ENCODE data around the gene SPCS3.
A peak's percentile ranks its signal among the peaks of the same experiment; 100 is the strongest.
"Not testable (repeated sequence)": the region's sequence is repeated elsewhere in the genome, so short reads cannot be mapped to it uniquely, and the experiment has no call there.

SPCS3 gene

GRCh38 chr4:176346836-176347235 lies 27.1 kb downstream of the SPCS3 start:
- peaks cover 26% of the 10 kb centered on the region for H3K36me3 Mint-ChIP-seq (ENCODE audit: low read depth)
- H3K4me1 Mint-ChIP-seq, DNase-seq, H3K27ac Mint-ChIP-seq, H3K27me3 Mint-ChIP-seq, H3K4me3 Mint-ChIP-seq, ATAC-seq: not testable (repeated sequence)
- H3K9me3 Mint-ChIP-seq, result peaks cover 18% of the 10 kb centered on the region

DNA sequence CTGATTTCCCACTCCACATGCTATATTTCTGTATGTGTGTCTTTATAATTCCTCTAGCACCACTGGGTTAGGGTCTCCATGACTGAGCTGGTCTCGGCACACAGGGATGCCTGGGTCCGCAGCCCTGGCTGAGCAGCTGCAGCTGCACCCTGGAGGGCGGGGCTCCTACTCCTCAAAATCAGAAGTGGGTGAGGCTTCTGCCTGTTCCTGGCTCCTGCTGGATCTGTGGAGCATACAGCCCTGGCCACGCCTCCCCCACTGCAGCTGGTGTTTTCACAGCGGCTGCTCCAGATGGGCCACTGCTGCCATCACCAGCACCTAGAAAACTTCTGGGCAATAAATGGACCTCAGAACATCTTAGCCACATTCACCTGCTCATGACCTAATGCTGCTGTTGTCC lies 30.9 kb downstream of the SPCS3 start:
- Mint-ChIP-seq H3K36me3 (ENCODE audit: low read depth) (peaks cover 19% of the 10 kb centered on the region), H3K27ac (no peak overlapping the region), H3K4me3 (no peak overlapping the region), H3K4me1 (no peaks in the 10 kb centered on the region), H3K9me3 (peaks cover 15% of the 10 kb centered on the region), H3K27me3 (no peaks in the 10 kb centered on the region)
- DNase-seq (no peak), ATAC-seq (no peak)

DNA sequence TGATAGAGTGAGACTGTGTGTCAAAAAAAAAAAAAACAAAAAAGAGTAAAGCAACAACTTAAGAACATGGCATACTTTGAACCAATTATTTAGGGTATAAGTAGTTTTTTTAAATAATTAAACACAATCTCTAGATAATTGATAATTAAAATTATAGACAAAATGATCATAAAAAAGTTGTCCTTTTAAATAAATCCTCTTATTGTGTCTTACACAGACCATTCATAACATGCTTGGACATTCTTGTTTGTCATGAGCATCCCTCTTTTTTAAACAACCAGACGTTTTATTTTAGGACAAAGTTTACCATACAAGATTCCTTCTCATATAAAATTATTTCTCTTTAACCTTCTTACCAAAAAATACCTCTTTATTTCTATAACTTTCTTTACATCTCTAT lies 35.1 kb downstream of the SPCS3 start:
- H3K4me3 Mint-ChIP-seq, result no peak overlapping the region
- DNase-seq (no peak), ATAC-seq (no peak)
- no peak overlapping the region for H3K27ac Mint-ChIP-seq
- peaks cover 9% of the 10 kb centered on the region for H3K9me3 Mint-ChIP-seq
- H3K36me3 Mint-ChIP-seq (ENCODE audit: low read depth), result peaks cover 9% of the 10 kb centered on the region
- H3K4me1 Mint-ChIP-seq, result no peaks in the 10 kb centered on the region
- H3K27me3 Mint-ChIP-seq, result no peaks in the 10 kb centered on the region

DNA sequence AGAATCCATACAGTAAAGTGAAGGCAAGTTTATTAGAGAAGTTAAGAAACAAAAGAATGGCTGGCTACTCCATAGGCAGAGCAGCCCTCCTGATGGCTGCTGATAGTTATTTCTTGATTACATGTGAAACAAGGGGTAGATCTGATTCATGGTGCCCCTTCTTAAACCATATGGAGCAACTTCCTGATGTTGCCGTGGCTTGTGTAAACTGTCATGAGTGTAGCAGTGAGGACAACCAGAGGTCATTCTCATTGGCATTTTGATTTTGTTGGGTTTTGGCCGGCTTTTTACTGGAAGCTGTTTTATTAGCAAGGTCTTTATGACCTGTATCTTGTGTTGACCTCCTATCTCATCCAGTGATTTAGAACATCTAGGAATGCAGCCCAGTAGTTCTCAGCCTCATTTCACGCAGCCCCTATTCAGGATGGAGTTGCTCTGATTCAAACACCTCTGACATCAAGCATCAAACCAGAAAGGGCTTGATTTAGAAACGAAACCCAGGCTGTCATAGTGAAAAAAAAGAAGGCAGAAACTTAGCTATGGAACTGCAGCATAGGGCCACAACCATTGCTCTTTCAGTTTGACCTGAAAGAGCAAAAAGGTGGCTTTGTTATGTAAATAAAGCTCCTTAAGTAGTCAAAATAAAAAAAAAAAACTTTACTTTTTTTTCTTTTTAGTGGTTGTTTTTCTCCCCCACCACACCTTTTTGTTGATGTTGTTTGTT lies 37.8 kb downstream of the SPCS3 start:
- H3K4me1 Mint-ChIP-seq, result no peaks in the 10 kb centered on the region
- ATAC-seq (no peak), DNase-seq (no peak)
- no peak overlapping the region for H3K27ac Mint-ChIP-seq
- no peaks in the 10 kb centered on the region for H3K27me3 Mint-ChIP-seq
- no peak overlapping the region for H3K4me3 Mint-ChIP-seq
- H3K36me3 Mint-ChIP-seq (ENCODE audit: low read depth), result peaks cover 3% of the 10 kb centered on the region
- H3K9me3 Mint-ChIP-seq, result peaks cover 5% of the 10 kb centered on the region

DNA sequence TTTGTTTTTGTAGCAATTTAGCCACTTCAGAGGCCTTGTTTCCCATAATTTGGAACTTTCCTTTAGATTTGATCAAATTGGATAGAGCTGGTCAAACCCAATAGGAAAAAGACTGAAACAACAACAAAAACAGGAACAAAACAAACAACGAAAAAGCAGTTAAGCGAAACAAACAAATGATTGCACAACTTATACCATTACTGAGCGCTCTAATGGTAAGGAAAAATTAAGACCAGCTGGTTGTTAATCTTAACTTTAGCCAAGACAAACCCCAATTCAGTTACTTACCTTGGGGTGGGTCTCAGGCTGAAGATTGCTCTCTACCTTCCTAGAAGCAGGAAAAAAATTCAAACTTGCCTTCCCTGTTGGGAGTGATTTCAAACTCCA lies 38.3 kb downstream of the SPCS3 start:
- no peak for ATAC-seq
- DNase-seq, result no peak
- Mint-ChIP-seq H3K4me3 (no peak overlapping the region), H3K36me3 (ENCODE audit: low read depth) (peaks cover 1% of the 10 kb centered on the region), H3K4me1 (no peaks in the 10 kb centered on the region), H3K9me3 (peaks cover 5% of the 10 kb centered on the region), H3K27me3 (no peaks in the 10 kb centered on the region), H3K27ac (no peak overlapping the region)

- ATAC-seq (no peak), DNase-seq (no peak)
- no peak overlapping the region for H3K27ac Mint-ChIP-seq
- no peaks in the 10 kb centered on the region for H3K36me3 Mint-ChIP-seq (ENCODE audit: low read depth)
- H3K4me1 Mint-ChIP-seq, result no peaks in the 10 kb centered on the region
- H3K27me3 Mint-ChIP-seq, result no peaks in the 10 kb centered on the region
- no peaks in the 10 kb centered on the region for H3K9me3 Mint-ChIP-seq
- H3K4me3 Mint-ChIP-seq, result no peak overlapping the region
Observed at GRCh38 chr4:176359590-176359989, 39.8 kb downstream of the SPCS3 start.

GRCh38 chr4:176360446-176360845 lies 40.7 kb downstream of the SPCS3 start:
- no peak for ATAC-seq
- Mint-ChIP-seq H3K4me1 (no peaks in the 10 kb centered on the region), H3K27me3 (no peaks in the 10 kb centered on the region), H3K27ac (no peak overlapping the region), H3K36me3 (ENCODE audit: low read depth) (no peaks in the 10 kb centered on the region), H3K4me3 (no peak overlapping the region), H3K9me3 (no peaks in the 10 kb centered on the region)
- no peak for DNase-seq

- no peak overlapping the region for H3K27ac Mint-ChIP-seq
- no peak overlapping the region for H3K4me3 Mint-ChIP-seq
- no peak for DNase-seq
- peaks cover 8% of the 10 kb centered on the region for H3K9me3 Mint-ChIP-seq
- no peaks in the 10 kb centered on the region for H3K36me3 Mint-ChIP-seq (ENCODE audit: low read depth)
- ATAC-seq, result no peak
- H3K4me1 Mint-ChIP-seq, result no peaks in the 10 kb centered on the region
- H3K27me3 Mint-ChIP-seq, result no peaks in the 10 kb centered on the region
Observed at GRCh38 chr4:176363072-176363471, 43.3 kb downstream of the SPCS3 start.

GRCh38 chr4:176367771-176368465 lies 48.2 kb downstream of the SPCS3 start:
- H3K36me3 Mint-ChIP-seq (ENCODE audit: low read depth), result no peaks in the 10 kb centered on the region

GRCh38 chr4:176376032-176376614 lies 56.4 kb downstream of the SPCS3 start:
- H3K9me3 Mint-ChIP-seq, result no peaks in the 10 kb centered on the region
- H3K27ac Mint-ChIP-seq, result no peak overlapping the region
- peaks cover 4% of the 10 kb centered on the region for H3K27me3 Mint-ChIP-seq
- no peaks in the 10 kb centered on the region for H3K36me3 Mint-ChIP-seq (ENCODE audit: low read depth)
- H3K4me1 Mint-ChIP-seq, result no peaks in the 10 kb centered on the region
- DNase-seq, result no peak
- no peak overlapping the region for H3K4me3 Mint-ChIP-seq
- no peak for ATAC-seq

More at GRCh38 chr4:176367771-176368465, 48.2 kb downstream of the SPCS3 start:
- Mint-ChIP-seq H3K4me1 (no peaks in the 10 kb centered on the region), H3K9me3 (peaks cover 8% of the 10 kb centered on the region), H3K27ac (no peak overlapping the region), H3K27me3 (peaks cover 2% of the 10 kb centered on the region), H3K4me3 (no peak overlapping the region)
- ATAC-seq (no peak), DNase-seq (no peak)

- Mint-ChIP-seq H3K27me3 (peaks cover 2% of the 10 kb centered on the region), H3K9me3 (no peaks in the 10 kb centered on the region), H3K27ac (no peak overlapping the region), H3K4me1 (no peaks in the 10 kb centered on the region), H3K4me3 (no peak overlapping the region), H3K36me3 (ENCODE audit: low read depth) (no peaks in the 10 kb centered on the region)
- no peak for DNase-seq
- no peak for ATAC-seq
Observed at GRCh38 chr4:176377780-176378179, 58.0 kb downstream of the SPCS3 start.

GRCh38 chr4:176380352-176381157 lies 60.8 kb downstream of the SPCS3 start:
- H3K27ac Mint-ChIP-seq, result no peak overlapping the region
- ATAC-seq, result peak; percentile 36
- no peaks in the 10 kb centered on the region for H3K36me3 Mint-ChIP-seq (ENCODE audit: low read depth)
- no peaks in the 10 kb centered on the region for H3K9me3 Mint-ChIP-seq
- no peak overlapping the region for H3K4me3 Mint-ChIP-seq
- H3K27me3 Mint-ChIP-seq, result no peaks in the 10 kb centered on the region
- no peak for DNase-seq
- no peaks in the 10 kb centered on the region for H3K4me1 Mint-ChIP-seq
